Measurements from ENCODE around the gene TMEM223.
A peak's percentile ranks its signal among the peaks of the same experiment; 100 is the strongest.
"Not testable (repeated sequence)": the region's sequence is repeated elsewhere in the genome, so short reads cannot be mapped to it uniquely, and the experiment has no call there.

Gene TMEM223

GRCh38 chr11:62789576-62789975 is 2.2 kb downstream of the TMEM223 start:
- Histone ChIP-seq H3K9ac (ENCODE audit: low read length) (no peak overlapping the region), H3K4me3 (ENCODE audit: low read length) (no peak overlapping the region), H3K27me3 (ENCODE audit: control insufficient read depth, insufficient read depth, low read length) (no peaks in the 10 kb centered on the region), H3K27ac (ENCODE audit: low read depth, low read length) (no peak overlapping the region), H3K36me3 (ENCODE audit: control insufficient read depth, insufficient read depth, low read length) (peaks cover 18% of the 10 kb centered on the region), H3K4me1 (ENCODE audit: control insufficient read depth, insufficient read depth, low read length) (peaks cover 15% of the 10 kb centered on the region)

- peaks cover 17% of the 10 kb centered on the region for H3K36me3 ChIP-seq (ENCODE audit: control insufficient read depth, insufficient read depth, low read length)
- peaks cover 15% of the 10 kb centered on the region for H3K4me1 ChIP-seq (ENCODE audit: control insufficient read depth, insufficient read depth, low read length)
- no peak overlapping the region for H3K9ac ChIP-seq (ENCODE audit: low read length)
- H3K27me3 ChIP-seq (ENCODE audit: control insufficient read depth, insufficient read depth, low read length): no peaks in the 10 kb centered on the region
- H3K4me3 ChIP-seq (ENCODE audit: low read length): no peak overlapping the region
- H3K27ac ChIP-seq (ENCODE audit: low read depth, low read length): no peak overlapping the region
Measured at GRCh38 chr11:62788991-62789390, 2.8 kb downstream of the TMEM223 start.

- Histone ChIP-seq H3K36me3 (ENCODE audit: control insufficient read depth, insufficient read depth, low read length) (peaks cover 15% of the 10 kb centered on the region), H3K4me3 (ENCODE audit: low read length) (peak within 1 kb of the TSS; percentile 100), H3K4me1 (ENCODE audit: control insufficient read depth, insufficient read depth, low read length) (peaks cover 11% of the 10 kb centered on the region), H3K9ac (ENCODE audit: low read length) (peak within 1 kb of the TSS; percentile 99), H3K27ac (ENCODE audit: low read depth, low read length) (peak within 1 kb of the TSS; percentile 89), H3K27me3 (ENCODE audit: control insufficient read depth, insufficient read depth, low read length) (no peaks in the 10 kb centered on the region)
Measured at GRCh38 chr11:62787005-62787759, 4.6 kb downstream of the TMEM223 start, which contains the start of gene TMEM179B. Gene TMEM179B (plus strand): TSS chr11:62787402. CDS start chr11:62787432, 30 bp downstream.

- Histone ChIP-seq H3K36me3 (ENCODE audit: control insufficient read depth, insufficient read depth, low read length) (peaks cover 20% of the 10 kb centered on the region), H3K27me3 (ENCODE audit: control insufficient read depth, insufficient read depth, low read length) (no peaks in the 10 kb centered on the region), H3K4me1 (ENCODE audit: control insufficient read depth, insufficient read depth, low read length) (peaks cover 9% of the 10 kb centered on the region), H3K9ac (ENCODE audit: low read length) (peak overlapping the region; percentile 68), H3K4me3 (ENCODE audit: low read length) (peak overlapping the region; percentile 100), H3K27ac (ENCODE audit: low read depth, low read length) (peak overlapping the region; percentile 89)
Measured at GRCh38 chr11:62786318-62787004, 5.3 kb downstream of the TMEM223 start.

GRCh38 chr11:62782753-62783152 is 9.1 kb downstream of the TMEM223 start:
- Histone ChIP-seq H3K4me1 (ENCODE audit: control insufficient read depth, insufficient read depth, low read length) (peaks cover 6% of the 10 kb centered on the region), H3K27me3 (ENCODE audit: control insufficient read depth, insufficient read depth, low read length) (no peaks in the 10 kb centered on the region), H3K4me3 (ENCODE audit: low read length) (no peak overlapping the region), H3K9ac (ENCODE audit: low read length) (no peak overlapping the region), H3K36me3 (ENCODE audit: control insufficient read depth, insufficient read depth, low read length) (peaks cover 6% of the 10 kb centered on the region), H3K27ac (ENCODE audit: low read depth, low read length) (no peak overlapping the region)

- peaks cover 16% of the 10 kb centered on the region for H3K36me3 ChIP-seq (ENCODE audit: control insufficient read depth, insufficient read depth, low read length)
- no peaks in the 10 kb centered on the region for H3K27me3 ChIP-seq (ENCODE audit: control insufficient read depth, insufficient read depth, low read length)
- no peak overlapping the region for H3K4me3 ChIP-seq (ENCODE audit: low read length)
- H3K27ac ChIP-seq (ENCODE audit: low read depth, low read length): no peak overlapping the region
- no peaks in the 10 kb centered on the region for H3K4me1 ChIP-seq (ENCODE audit: control insufficient read depth, insufficient read depth, low read length)
- no peak overlapping the region for H3K9ac ChIP-seq (ENCODE audit: low read length)
Measured at GRCh38 chr11:62778441-62778840, 13.4 kb downstream of the TMEM223 start.

- H3K4me3 ChIP-seq (ENCODE audit: low read length): no peak overlapping the region
- H3K9ac ChIP-seq (ENCODE audit: low read length): no peak overlapping the region
- H3K4me1 ChIP-seq (ENCODE audit: control insufficient read depth, insufficient read depth, low read length): no peaks in the 10 kb centered on the region
- H3K27me3 ChIP-seq (ENCODE audit: control insufficient read depth, insufficient read depth, low read length): no peaks in the 10 kb centered on the region
- no peak overlapping the region for H3K27ac ChIP-seq (ENCODE audit: low read depth, low read length)
- H3K36me3 ChIP-seq (ENCODE audit: control insufficient read depth, insufficient read depth, low read length): peaks cover 16% of the 10 kb centered on the region
Measured at GRCh38 chr11:62777389-62777788, 14.4 kb downstream of the TMEM223 start.

- H3K4me3 ChIP-seq (ENCODE audit: low read length): no peak overlapping the region
- peaks cover 11% of the 10 kb centered on the region for H3K36me3 ChIP-seq (ENCODE audit: control insufficient read depth, insufficient read depth, low read length)
- no peaks in the 10 kb centered on the region for H3K27me3 ChIP-seq (ENCODE audit: control insufficient read depth, insufficient read depth, low read length)
- H3K27ac ChIP-seq (ENCODE audit: low read depth, low read length): no peak overlapping the region
- H3K4me1 ChIP-seq (ENCODE audit: control insufficient read depth, insufficient read depth, low read length): peaks cover 8% of the 10 kb centered on the region
- no peak overlapping the region for H3K9ac ChIP-seq (ENCODE audit: low read length)
Measured at GRCh38 chr11:62775646-62776045, 16.2 kb downstream of the TMEM223 start.

GRCh38 chr11:62774407-62774806 is 17.4 kb downstream of the TMEM223 start:
- H3K27me3 ChIP-seq (ENCODE audit: control insufficient read depth, insufficient read depth, low read length): no peaks in the 10 kb centered on the region
- H3K36me3 ChIP-seq (ENCODE audit: control insufficient read depth, insufficient read depth, low read length): peaks cover 11% of the 10 kb centered on the region
- no peak overlapping the region for H3K9ac ChIP-seq (ENCODE audit: low read length)
- peaks cover 18% of the 10 kb centered on the region for H3K4me1 ChIP-seq (ENCODE audit: control insufficient read depth, insufficient read depth, low read length)
- no peak overlapping the region for H3K27ac ChIP-seq (ENCODE audit: low read depth, low read length)
- H3K4me3 ChIP-seq (ENCODE audit: low read length): no peak overlapping the region

- Histone ChIP-seq H3K27ac (ENCODE audit: low read depth, low read length) (peak within 1 kb of the TSS; percentile 96), H3K9ac (ENCODE audit: low read length) (peak within 1 kb of the TSS; percentile 76), H3K4me3 (ENCODE audit: low read length) (peak within 1 kb of the TSS; percentile 87), H3K36me3 (ENCODE audit: control insufficient read depth, insufficient read depth, low read length) (peaks cover 14% of the 10 kb centered on the region), H3K4me1 (ENCODE audit: control insufficient read depth, insufficient read depth, low read length) (peaks cover 18% of the 10 kb centered on the region), H3K27me3 (ENCODE audit: control insufficient read depth, insufficient read depth, low read length) (no peaks in the 10 kb centered on the region)
Measured at GRCh38 chr11:62771144-62772021, 20.4 kb downstream of the TMEM223 start, which contains the start of gene TAF6L. Gene TAF6L (plus strand): TSS chr11:62771396. CDS start chr11:62775784, 4,388 bp downstream.

GRCh38 chr11:62770778-62771143 is 21.0 kb downstream of the TMEM223 start:
- Histone ChIP-seq H3K4me3 (ENCODE audit: low read length) (peak overlapping the region; percentile 87), H3K27me3 (ENCODE audit: control insufficient read depth, insufficient read depth, low read length) (no peaks in the 10 kb centered on the region), H3K36me3 (ENCODE audit: control insufficient read depth, insufficient read depth, low read length) (peaks cover 12% of the 10 kb centered on the region), H3K9ac (ENCODE audit: low read length) (peak overlapping the region; percentile 42), H3K27ac (ENCODE audit: low read depth, low read length) (peak overlapping the region; percentile 96), H3K4me1 (ENCODE audit: control insufficient read depth, insufficient read depth, low read length) (peaks cover 18% of the 10 kb centered on the region)

- H3K36me3 ChIP-seq (ENCODE audit: control insufficient read depth, insufficient read depth, low read length); H3K4me1 ChIP-seq (ENCODE audit: control insufficient read depth, insufficient read depth, low read length); H3K27ac ChIP-seq (ENCODE audit: low read depth, low read length); H3K4me3 ChIP-seq (ENCODE audit: low read length); H3K9ac ChIP-seq (ENCODE audit: low read length); H3K27me3 ChIP-seq (ENCODE audit: control insufficient read depth, insufficient read depth, low read length): not testable (repeated sequence)
Measured at GRCh38 chr11:62760867-62761227, 31.0 kb downstream of the TMEM223 start.
